GM19463 (cell line): ENCODE results near the gene MBL2.

ENCODE experiments used
- ATAC-seq: cut with Tn5 transposase; IDR thresholded peaks from one replicate; pipeline ENCODE4 v1.9.1; 2021; ENCODE audit warnings: mild to moderate bottlenecking, moderate library complexity; ENCODE audit not compliant: unreplicated experiment

The MBL2 gene

DNA sequence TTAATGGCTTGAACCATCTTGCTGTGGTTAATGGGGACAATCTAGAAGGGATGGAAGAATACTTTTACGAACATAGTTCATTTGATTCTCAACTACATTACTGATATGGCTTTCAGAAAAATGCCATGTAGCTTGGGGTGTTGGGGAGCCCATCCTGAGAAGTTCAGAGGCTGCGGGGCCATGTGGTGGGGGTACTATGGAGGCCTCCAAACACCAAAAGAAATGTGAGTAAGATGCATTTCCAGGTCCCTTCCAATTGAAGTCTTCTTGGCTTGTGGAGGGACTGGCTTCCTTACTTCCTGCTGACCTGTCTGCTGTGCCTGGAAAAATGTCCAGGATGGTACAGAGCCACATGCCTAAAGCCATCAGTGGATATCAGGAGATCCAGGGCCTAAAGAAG, 1.6 kb upstream of the MBL2 start:
- ATAC-seq, result no peak

DNA sequence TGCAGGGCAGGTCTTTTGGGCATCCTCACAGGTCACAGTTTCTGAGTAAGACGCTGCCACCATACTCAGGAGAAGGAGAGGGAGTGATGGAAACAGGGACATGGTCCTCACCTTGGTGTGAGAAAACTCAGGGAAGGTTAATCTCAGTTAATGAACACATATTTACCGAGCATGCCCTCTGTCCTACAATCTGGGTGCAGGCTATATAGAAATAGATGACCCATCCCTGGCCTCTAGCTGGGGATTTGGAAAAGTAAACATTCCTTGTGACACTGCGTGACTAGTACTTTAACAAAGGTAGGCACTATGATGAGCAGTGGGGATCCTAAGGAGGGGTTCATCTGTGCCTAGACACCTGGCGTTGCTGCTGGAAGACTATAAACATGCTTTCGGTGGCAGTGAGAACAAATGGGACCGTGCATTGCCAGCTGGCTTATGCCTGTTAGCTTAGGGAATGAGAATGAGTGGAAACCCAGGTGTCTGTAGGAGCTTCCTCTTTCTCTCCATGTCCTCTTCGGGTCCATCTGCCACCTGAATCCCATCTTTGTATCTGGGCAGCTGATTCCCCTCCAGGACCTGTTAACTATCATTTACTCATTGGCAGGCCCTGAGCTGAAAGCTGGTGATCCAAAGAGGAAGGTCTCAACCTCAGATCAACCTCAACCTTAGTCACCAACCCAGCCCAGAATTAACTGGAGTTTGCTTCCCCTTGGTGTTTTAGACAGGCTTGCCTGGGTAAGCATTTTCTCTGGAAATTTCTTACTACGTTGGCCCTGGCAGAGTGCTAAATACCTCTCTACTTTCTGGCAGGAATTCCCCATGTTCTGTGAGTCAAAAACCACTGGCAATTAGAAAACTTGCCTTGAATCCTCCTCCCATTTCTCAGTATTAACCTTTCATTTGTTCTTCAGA, 794 bp downstream of the MBL2 start:
- ATAC-seq, result no peak

DNA sequence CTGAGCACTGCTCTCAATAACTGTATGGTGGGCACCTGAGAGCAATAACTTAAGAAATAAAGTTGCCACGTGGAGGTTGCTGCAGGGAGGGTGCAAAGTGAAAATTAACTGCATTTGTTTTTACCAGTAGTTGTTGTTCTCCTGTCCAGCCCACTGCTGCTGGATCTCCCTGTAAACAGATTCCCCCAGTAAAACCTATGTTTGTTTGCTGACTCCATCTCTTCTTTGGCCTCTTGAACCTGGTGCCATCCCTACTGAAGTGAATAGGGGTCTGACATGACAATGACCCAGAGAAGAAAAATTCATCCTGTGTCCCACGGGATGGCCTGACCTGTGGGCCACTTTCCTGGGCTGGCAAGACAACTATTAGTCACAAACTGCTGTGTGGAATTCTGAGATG, 1.7 kb downstream of the MBL2 start:
- no peak for ATAC-seq

DNA sequence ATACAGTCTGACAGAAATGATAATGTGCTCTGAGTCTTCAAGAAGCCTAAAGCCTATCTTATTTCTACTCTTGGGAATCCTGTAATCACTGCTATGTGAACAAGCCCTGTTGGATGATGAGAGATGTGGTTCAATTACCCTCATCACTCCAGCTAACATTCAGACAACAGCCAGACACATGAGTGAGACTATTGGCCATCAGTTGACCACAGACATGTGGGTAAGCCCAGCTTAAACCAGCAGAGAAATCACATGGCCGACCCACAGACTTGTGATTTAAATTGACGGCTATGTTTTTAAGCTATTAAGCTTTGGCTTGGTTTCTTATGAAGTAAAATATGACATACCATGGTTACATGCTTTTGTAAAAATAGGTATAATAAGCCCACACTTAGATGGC, 2.6 kb downstream of the MBL2 start:
- ATAC-seq, result no peak

DNA sequence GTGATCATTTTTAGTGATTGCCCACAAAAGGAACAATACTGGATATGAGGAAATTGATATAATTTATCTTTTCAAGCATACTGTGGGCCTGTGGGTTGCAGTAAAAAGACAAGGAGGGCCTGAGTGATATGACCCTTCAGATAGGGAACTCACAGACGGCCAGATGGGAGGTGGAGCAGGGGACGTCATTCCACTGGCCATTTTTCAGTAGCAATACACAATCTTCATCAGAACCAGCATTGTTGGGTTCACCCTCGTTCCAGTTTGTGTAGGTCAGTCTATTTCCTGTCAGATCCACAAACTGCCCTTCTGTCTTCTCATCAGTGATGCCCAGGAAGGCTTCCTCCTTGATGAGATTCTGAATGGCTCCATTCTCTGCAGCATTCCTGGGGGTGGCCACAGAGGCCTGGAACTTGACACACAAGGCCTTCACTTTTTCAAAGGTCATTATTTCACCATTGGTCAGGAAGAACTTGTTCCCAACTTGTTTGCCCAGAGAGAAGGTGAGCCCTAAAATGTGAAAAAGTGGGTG, 4.5 kb downstream of the MBL2 start:
- ATAC-seq, result no peak

DNA sequence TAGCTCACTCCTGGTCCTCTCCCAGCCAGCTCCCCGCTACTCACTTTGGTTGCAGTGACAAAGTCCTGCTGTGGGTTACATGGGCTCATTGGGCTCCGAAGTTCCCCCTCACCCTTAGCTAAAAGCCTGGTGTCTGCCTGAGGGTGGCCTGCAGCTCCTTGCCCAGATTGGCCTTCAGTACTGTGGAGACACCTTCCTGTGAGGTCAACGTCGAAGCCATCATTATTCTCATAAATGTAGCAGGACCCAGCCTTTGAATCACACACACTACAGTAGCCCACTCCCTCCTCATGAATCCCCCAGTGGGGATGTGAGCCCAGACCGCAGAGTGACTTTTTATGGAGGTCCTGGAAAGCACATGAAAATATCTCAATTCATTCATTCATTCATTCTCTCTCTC, 10.5 kb downstream of the MBL2 start:
- ATAC-seq, result no peak

DNA sequence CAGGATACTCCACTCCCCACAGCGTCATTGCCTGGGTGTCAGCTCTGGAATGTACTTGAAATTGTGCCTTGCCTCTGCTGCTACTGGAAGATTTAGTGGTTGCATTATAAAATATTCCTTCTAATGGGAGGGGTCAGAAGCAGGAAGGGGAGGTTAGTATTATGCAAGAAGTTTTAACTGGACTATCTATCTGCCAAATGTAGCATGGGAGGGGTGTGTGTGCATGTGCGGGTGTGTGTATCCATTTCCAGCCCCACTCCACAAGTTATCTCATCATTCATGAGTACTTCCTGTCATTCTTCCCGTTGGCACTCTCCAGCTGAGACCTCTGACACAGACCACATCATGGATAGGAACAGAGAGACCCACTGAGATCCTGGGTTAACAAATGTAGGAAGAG, 13.4 kb downstream of the MBL2 start:
- no peak for ATAC-seq

DNA sequence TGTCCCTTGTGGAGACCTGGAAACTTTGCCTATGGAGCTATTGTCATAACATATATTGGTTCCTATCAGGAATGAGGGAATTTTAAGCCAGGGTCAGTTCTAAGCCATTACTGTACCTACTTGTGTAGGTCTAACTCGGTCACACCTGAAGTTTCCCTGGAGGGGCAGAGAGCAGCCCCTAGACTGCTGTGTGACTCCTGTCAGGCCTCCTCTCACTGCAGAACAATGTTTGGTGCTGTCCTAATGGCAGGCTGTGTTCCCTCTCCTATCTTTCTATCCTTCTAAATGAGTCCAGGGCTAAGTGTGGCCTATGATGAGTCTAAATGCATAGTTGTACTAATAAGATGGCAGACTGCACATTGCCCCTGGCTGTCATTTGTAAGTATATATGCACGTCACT, 14.2 kb downstream of the MBL2 start:
- no peak for ATAC-seq

DNA sequence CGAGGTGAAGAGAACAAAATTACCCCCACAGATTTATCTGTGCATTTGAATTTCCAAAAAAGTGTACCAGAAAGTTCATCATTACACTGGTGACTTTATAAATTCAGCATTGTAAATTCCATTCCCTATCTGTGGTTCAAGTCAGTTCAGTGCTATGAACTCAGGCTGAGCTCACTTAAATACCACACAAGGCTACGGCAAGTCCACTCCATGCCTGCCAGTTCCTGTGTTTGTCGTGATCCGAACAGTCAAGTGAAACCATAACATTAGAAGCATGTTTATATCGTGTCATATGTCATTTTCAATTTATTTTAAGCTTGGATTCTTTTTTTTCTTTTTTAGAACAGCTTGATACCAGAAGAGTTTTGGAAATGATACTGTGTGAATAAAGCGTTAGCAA, 14.8 kb downstream of the MBL2 start:
- ATAC-seq, result no peak

DNA sequence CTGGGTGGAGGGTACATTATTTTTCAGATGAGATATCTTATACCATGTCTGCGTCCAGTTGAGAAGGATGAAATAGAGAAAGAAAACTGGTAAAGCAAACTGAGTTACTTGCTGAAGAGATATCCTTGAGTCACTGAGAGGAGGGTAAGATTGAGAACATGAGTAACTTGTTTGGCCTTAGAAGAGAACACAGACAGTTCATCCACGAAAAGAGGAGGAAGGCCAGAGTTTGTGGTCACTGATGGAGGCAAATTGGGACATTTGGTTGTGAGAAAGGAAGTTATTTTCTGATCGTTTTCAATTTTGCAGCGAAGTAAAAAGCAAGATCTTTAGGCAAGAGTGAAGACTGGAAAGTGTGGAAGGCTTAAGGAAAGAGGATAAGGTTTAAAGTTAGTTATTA, 15.6 kb downstream of the MBL2 start:
- no peak for ATAC-seq

DNA sequence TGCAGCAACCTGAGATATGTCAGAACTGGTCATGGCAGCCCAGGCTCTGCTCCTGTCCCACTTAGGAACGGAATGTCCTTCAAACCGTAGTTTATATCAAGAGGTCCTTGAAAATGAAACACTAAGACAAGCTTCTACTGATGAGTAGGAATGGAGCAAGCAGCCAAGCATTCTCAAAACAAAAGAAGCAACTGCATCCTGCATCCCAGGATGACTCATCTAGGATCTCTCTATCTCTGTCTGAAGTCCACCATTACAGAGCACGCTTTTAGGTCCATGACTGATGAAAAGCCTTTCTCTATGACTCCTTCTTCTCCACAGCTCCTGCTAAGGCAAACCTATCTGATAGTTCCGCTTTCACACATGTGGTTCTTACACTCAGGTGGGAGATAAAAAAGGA, 16.3 kb downstream of the MBL2 start:
- ATAC-seq, result no peak

DNA sequence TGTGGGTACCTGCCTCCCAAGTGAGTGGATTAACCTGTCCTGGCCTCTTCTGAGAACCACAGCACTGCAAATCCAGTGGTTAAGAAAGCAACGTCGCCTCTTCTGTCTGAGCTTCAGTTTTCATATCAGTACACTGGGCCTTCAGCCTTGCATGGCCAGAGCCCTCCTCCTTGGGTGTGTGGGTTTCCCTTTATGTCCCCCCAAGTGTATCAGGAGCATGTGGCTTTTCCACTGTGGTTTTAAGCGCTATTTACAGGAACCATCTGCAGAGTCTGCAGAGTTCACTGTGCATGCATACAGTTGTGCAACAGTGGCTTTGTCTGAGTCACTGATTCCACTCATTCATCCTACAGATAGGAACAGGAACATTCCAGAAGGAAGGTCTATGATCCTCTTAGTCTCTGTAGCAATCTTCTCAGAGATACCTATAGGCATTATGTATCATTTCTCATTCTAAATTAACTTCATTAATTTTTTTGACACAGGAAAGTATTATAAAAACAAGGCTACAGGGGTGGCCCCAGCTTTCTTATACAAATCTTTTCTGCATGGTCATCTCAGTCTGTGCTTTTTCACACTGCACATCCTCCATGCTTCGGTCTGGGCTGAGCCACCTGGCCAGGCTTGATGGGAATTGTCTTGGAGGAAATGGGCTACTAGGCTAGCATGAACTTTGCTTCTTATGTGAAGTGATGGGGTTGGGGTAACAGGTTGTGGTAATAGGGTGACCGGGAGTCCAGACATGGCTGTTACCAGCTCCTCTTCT, 17.1 kb downstream of the MBL2 start:
- ATAC-seq, result no peak

DNA sequence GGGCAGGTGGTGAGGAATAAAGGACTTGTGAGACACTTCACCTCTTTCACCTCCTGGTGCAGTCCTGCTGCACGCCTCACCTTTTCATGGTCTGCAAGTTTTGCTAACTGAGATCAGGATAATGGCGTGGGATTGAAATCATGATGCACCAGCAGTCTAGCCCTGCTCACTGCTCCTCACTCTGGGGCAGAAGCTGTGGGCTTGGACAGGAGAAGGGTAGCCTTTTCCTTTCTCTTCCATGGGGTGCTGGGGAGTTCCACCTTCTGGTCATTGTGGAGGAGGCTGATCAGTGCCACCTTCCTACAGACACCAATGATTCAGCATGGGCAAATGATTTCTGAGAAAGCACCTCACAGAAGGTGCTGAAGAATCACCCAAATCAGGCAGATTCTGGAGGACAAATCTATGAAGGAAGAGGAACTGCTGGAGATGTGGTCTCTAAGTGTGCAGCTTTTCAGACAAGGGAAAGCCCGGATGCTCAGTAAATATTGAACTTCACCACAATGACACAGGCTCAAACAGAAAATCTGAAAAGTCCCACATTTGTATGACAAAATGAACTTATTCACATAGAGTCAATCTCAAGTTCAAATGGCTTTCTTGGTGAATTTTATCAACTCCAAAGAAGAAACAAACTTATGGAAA, 19.7 kb downstream of the MBL2 start:
- no peak for ATAC-seq

DNA sequence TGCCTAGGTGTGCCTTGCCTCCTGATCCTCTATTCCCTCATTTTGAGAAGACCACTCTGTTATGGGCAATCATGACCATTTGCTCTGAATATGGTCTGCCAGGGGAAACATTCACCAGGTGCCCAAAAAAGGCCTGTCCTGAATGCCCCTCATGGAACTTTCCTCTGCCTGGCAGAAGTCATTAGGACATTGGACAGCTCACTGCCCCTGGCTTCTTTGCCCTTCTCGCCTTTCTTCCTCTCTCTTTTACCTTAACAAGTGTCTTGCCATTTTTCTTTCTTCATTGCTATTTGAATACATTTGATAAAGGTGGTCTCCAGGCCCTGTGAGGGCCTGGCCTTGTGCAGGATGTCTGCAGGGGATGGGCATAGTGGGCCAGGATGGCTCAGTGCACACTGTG, 20.3 kb downstream of the MBL2 start:
- ATAC-seq, result no peak

DNA sequence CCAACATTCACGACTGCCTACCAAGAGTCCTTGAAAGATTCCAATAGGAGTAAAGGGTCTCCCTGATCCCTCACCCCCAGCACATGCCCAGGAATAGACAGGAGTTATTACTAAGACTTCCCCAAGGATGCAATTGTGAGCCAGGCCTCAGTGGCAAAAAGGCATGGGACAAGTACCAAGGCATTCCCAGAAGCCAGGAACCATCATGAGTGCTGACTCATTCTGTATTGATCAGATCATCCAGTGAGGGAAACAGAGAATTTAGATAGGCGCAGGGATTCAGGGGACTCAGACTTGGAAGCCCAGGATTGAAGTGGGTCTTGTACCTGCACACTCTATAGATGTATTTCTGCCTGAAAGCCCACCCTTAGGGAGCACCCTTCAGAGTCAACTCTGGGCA, 21.2 kb downstream of the MBL2 start:
- ATAC-seq, result no peak

DNA sequence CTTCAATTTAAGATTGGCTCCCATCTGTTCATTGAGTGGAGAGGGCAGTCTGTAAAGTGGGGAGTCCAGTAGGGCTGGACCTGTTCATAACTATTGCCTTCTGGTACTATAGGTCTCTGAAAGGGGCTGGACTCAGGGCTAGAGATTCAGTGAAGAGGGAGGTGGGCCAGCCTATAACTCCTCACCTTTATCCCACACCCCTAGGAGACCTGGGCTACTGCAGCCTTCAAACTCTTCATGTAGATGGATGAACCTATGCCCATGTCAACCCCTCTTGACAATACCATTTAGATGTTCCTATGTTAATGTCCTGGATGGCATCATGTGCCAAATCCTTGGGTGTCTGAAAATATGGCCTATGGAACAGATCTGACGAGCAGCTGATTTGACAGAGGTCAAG, 22.0 kb downstream of the MBL2 start:
- no peak for ATAC-seq

DNA sequence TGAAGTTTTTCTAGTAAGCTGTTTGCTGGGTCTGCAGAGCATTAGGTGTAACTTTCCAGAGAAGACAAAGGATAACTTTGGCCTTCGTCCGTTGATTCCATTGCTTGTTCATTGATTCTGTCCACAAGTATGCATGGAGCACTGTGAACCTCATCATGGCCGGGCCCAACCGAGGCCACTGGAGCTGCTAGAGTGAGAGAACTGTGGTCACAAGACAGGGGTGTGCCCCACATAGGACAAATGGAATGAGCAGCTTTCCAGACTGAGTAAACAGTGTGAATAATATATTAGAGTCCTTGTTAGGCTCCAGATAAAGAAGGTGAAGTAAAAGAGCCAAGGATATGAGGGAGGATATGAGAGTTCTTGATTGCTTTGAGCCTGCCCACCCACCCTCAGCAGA, 24.9 kb downstream of the MBL2 start:
- ATAC-seq, result no peak

DNA sequence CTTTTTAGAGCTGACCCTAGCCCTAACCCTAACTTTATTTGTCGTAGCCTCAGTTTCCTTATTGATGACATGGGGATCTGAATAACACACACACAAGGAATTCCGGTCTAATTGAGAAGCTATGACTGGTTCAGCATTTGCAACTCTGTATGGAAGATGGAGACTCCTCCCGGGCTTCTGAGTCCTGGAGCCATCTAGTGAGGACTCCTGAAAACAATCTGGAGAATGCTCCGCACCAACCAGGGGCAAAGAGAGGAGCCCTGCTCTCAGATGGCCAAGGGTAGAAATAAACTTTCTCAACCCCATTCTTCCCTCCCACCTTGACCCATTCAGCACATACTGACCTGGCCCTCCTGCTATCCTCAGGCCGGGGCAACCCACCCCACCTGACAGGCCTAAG, 26.4 kb downstream of the MBL2 start:
- no peak for ATAC-seq

DNA sequence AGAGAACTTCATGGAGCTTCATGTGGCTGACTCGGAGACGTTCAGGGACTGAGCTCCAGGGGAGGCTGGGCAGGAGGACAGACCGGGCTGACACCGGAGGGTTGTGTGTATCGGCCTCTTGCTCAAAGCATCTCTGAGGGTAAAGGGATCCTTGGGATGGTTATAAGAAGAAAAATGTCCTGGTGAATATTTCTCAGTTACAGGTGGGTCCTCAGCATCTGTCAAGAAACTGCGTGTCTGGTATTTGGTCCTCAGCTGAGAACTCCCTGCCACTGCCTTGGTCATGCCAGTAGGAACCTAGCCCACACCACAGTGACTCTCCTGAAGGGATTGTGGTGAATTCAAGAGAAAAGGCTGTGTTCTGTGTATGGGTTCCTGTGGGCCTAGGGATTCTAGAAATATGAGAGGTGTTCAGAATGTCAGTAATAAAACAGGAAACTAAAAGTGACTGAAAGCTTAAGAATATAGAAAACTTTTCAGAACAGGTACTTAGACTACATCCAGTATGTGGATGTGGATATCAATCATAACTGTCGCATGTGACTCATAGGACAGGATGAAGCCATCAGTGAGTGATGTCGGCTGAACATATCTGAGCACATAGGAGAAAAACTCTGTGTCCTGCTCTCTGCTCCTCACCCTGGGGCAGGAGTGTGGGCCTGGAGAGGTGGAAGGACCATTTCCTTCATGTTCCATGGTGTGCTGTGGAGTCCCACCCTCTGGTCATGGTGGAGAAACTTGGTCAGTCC, 28.4 kb downstream of the MBL2 start:
- no peak for ATAC-seq

DNA sequence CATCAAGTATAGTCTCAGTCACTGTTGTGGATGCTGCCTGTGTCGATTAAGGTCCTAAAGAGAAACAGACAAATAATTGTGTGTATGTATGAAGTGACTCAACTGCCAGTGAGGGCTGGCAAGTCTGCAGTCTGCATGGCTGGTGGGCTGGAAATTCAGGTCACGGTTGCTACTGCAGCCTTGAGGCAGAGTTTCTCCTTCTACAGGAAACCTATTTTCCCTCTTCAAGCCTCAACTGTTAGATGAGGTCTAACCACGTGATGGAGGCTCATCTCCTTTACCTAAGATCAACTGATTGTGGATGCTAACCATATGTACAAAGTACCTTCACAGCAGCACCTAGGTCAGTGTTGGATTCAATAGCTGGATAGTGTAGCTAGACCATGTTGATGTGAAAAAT, 29.9 kb downstream of the MBL2 start:
- no peak for ATAC-seq

DNA sequence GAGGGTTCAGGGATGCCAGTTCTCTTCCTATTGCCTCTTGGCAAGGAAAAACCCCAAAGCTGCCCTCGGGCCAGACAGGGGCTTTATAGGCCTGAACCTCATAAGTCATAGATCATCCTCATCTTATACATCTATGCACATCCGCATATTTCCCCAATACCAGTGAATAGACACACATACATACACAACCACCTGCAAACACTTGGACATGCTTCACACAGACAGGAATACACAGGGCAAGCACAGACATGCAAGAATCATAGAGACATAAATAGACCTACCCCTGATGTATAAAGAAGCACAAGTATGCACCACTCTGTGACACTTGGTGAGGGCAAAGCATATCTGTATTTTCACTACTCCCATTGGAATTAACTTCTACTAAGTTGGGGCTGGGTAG, 30.7 kb downstream of the MBL2 start:
- ATAC-seq, result no peak
